ENCODE measurements around the gene TYSND1. TPM values are rescaled to one million over a fixed set of nuclear protein-coding genes. Genes with fewer than 3 reads are reported as not detected.
A peak's percentile ranks its signal among the peaks of the same experiment; 100 is the strongest.

TYSND1 gene
- 13.6 TPM for total RNA-seq (2021; ENCODE audit: unreplicated experiment)
- 9.7 and 9.9 TPM in 2 replicates for polyA plus RNA-seq (2012)
- Bru-seq, nascent RNA = percentile 72 among the genes with signal in this experiment
- BruChase-seq, experiment 1, labeled RNA remaining after a 6-hour chase = percentile 74 among the genes with signal in this experiment
- percentile 77 among the genes with signal in this experiment for BruChase-seq, experiment 2, labeled RNA remaining after a 2-hour chase
- long read RNA-seq, transcript TYSND1-201 (4 exons, 3,644 nt) = major isoform, 32 of 70 reads
- long read RNA-seq, transcript TYSND1-202 (2 exons, 3,397 nt) = minor isoform, 8 of 70 reads
- long read RNA-seq, partial matches to known transcripts = 7 of 70 reads
- long read RNA-seq, other reads (novel, unspliced or antisense) = 21 of 70 reads

GRCh38 chr10:70146489-70147258 lies at the start of gene TYSND1:
Gene TYSND1, minus strand, starts transcription at chr10:70146700. Its CDS starts 114 bp downstream, at chr10:70146586.
- Histone ChIP-seq H2AFZ (ENCODE audit: low read depth, low read length, poor library complexity, severe bottlenecking) (no peak within 1 kb of the TSS), H3K4me3 (replicated peaks in 1 of 2; ENCODE audit: low read depth in 1 of 2, low read length in 2 of 2) (peak within 1 kb of the TSS; percentile 74 to 81), H3K27ac (ENCODE audit: low read depth, low read length) (peak within 1 kb of the TSS; percentile 86), H3K27me3 (ENCODE audit: insufficient read depth, low read length) (no peaks in the 10 kb centered on the region), H3K36me3 (ENCODE audit: control insufficient read depth in 1 of 2, insufficient read depth in 2 of 2, low read length in 2 of 2) (peaks cover 10 to 15% of the 10 kb centered on the region in 2 experiments; a peak in 3 of 4 replicates), H3K9ac (ENCODE audit: low read length) (peak within 1 kb of the TSS; percentile 97), H3K4me2 (ENCODE audit: low read length) (peak within 1 kb of the TSS; percentile 95), H3K9me2 (ENCODE audit: insufficient read depth) (no peaks in the 10 kb centered on the region), H3K79me2 (ENCODE audit: insufficient read depth, low read length) (peaks cover 39% of the 10 kb centered on the region; the same call in 1 of the 2 replicates), H3K4me1 (ENCODE audit: control insufficient read depth in 1 of 2, insufficient read depth in 2 of 2, low read length in 2 of 2) (peaks cover 8 to 26% of the 10 kb centered on the region in 2 experiments; a peak in 3 of 4 replicates), H4K20me1 (ENCODE audit: insufficient read depth) (no peaks in the 10 kb centered on the region), H3K9me3 (ENCODE audit: control insufficient read depth in 1 of 2, insufficient read depth in 1 of 2, low read depth in 1 of 2, low read length in 2 of 2) (no peaks in the 10 kb centered on the region)
- intact Hi-C loops (cut with micrococcal nuclease) = loop anchor here (2.0 to 5.0 kb wide), 4 partner anchors 24 to 241 kb away; partner anchors contain the start of gene SAR1A
- CTCF ChIA-PET = interaction anchor here (0.7 to 3.7 kb wide), 33 partner anchors 11 to 360 kb away, joined by 3 to 33 read pairs (median 5); partner anchors contain the start of genes AIFM2 and SAR1A
- BruUV-seq (replicated peaks) = TSS peak; percentile 96
- DNase-seq (ENCODE audit: low read depth, low spot score) (peak; percentile 98), ATAC-seq (peak; percentile 89)
- POLR2A ChIA-PET = interaction anchor here (0.8 to 1.8 kb wide), 11 partner anchors 8 to 241 kb away, joined by 3 to 18 read pairs (median 4); partner anchors contain the start of gene SAR1A
- RAD21 ChIA-PET (ENCODE audit: low non-redundant PET in 1 of 2, low total read pairs in 2 of 2, uncharacterized antibody in 2 of 2, unreplicated experiment in 2 of 2) = interaction anchor here (0.6 to 1.3 kb wide), 7 partner anchors 24 to 360 kb away, joined by 3 to 6 read pairs (median 4); partner anchors contain the start of gene SAR1A (in 1 of the 2)
- TF ChIP-seq SP1 (IDR thresholded peaks at IDR 0.05; ENCODE audit: low read depth) (peak; percentile 53), YY1 (IDR thresholded peaks at IDR 0.05; ENCODE audit: extremely low read depth, insufficient replicate concordance, low read depth, low read length) (peak; percentile 8), EZH2phosphoT487 (IDR thresholded peaks at IDR 0.05; ENCODE audit: borderline replicate concordance) (no peak), MAX (IDR thresholded peaks at IDR 0.05) (peak; percentile 49; the same call in 1 of the 2 replicates), ELF1 (IDR thresholded peaks at IDR 0.05; ENCODE audit: borderline replicate concordance, low read depth) (no peak; the same call in 1 of the 2 replicates), POLR2A (IDR thresholded peaks at IDR 0.05; ENCODE audit: borderline replicate concordance, extremely low read depth, insufficient read depth, insufficient read length) (peak; percentile 95), CTCF (IDR thresholded peaks at IDR 0.05 in 2 of 3, conservative IDR thresholded peaks at IDR 0.05 in 1 of 3; ENCODE audit: borderline replicate concordance in 1 of 3, insufficient read depth in 1 of 3, low read depth in 2 of 3, low read length in 2 of 3) (peak; percentile 60 to 81 (median 61)), POLR2AphosphoS5 (IDR thresholded peaks at IDR 0.05; ENCODE audit: low read depth, low read length) (peak; percentile 93), ATF3 (IDR thresholded peaks at IDR 0.05) (no peak), EGR1 (IDR thresholded peaks at IDR 0.05; ENCODE audit: low read depth) (no peak), SIN3A (IDR thresholded peaks at IDR 0.05; ENCODE audit: low read depth) (no peak), SRF (IDR thresholded peaks at IDR 0.05; ENCODE audit: low read depth) (no peak), ZNF274 (IDR thresholded peaks at IDR 0.05; ENCODE audit: low read depth, low read length) (no peak), FOSL1 (IDR thresholded peaks at IDR 0.05; ENCODE audit: low read depth) (no peak), JUND (IDR thresholded peaks at IDR 0.05) (no peak), CBX3 (IDR thresholded peaks at IDR 0.05; ENCODE audit: low read depth) (no peak), EZH2 (IDR thresholded peaks at IDR 0.05) (no peak), RAD21 (IDR thresholded peaks at IDR 0.05; ENCODE audit: low read depth) (peak; percentile 71), ZFX (IDR thresholded peaks at IDR 0.05) (no peak), TCF7L2 (IDR thresholded peaks at IDR 0.05; ENCODE audit: borderline replicate concordance, extremely low read depth, insufficient read depth, insufficient read length) (no peak), ZBTB33 (IDR thresholded peaks at IDR 0.05; ENCODE audit: extremely low read depth, insufficient replicate concordance, low read length) (no peak), CEBPB (IDR thresholded peaks at IDR 0.05; ENCODE audit: low read depth) (no peak)

Data from HCT116 (cell line).